ENCODE data around the gene SGSM2. TPM values are rescaled to one million over a fixed set of nuclear protein-coding genes. Genes with fewer than 3 reads are reported as not detected.
A peak's percentile ranks its signal among the peaks of the same experiment; 100 is the strongest.

The SGSM2 gene
- total RNA-seq, 1 experiment from 2014 or later: 26.5 TPM

- TF ChIP-seq, protein P1, sequence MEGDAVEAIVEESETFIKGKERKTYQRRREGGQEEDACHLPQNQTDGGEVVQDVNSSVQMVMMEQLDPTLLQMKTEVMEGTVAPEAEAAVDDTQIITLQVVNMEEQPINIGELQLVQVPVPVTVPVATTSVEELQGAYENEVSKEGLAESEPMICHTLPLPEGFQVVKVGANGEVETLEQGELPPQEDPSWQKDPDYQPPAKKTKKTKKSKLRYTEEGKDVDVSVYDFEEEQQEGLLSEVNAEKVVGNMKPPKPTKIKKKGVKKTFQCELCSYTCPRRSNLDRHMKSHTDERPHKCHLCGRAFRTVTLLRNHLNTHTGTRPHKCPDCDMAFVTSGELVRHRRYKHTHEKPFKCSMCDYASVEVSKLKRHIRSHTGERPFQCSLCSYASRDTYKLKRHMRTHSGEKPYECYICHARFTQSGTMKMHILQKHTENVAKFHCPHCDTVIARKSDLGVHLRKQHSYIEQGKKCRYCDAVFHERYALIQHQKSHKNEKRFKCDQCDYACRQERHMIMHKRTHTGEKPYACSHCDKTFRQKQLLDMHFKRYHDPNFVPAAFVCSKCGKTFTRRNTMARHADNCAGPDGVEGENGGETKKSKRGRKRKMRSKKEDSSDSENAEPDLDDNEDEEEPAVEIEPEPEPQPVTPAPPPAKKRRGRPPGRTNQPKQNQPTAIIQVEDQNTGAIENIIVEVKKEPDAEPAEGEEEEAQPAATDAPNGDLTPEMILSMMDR (IDR thresholded peaks at IDR 0.05; ENCODE audit: unreplicated experiment): no peak
- H3K9me3 Mint-ChIP-seq (ENCODE audit: unreplicated experiment): no peaks in the 10 kb centered on the region
- no TSS peak for BruUV-seq (replicated peaks)
- no peaks in the 10 kb centered on the region for H3K27me3 Mint-ChIP-seq (ENCODE audit: insufficient read depth, unreplicated experiment)
- peaks cover 18% of the 10 kb centered on the region for H3K36me3 Mint-ChIP-seq (ENCODE audit: insufficient read depth, unreplicated experiment)
- H3K4me3 Mint-ChIP-seq (ENCODE audit: unreplicated experiment): peak overlapping the region; percentile 96
- POLR2A ChIA-PET: interaction anchor here (0.6 to 5.9 kb wide), 11 partner anchors 10 to 69 kb away, joined by 3 to 111 read pairs (median 4); partner anchors contain the start of genes SMG6 and SRR
- H3K27ac Mint-ChIP-seq (ENCODE audit: low read depth, unreplicated experiment): no peak overlapping the region
- intact Hi-C loops (cut with micrococcal nuclease): no loop called here
- no peak for DNase-seq (ENCODE audit: unreplicated experiment)
- peaks cover 8% of the 10 kb centered on the region for H3K4me1 Mint-ChIP-seq (ENCODE audit: insufficient read depth, unreplicated experiment)
- CTCF ChIA-PET: interaction anchor here (1.0 to 2.0 kb wide), 6 partner anchors 7 to 78 kb away, joined by 3 to 7 read pairs (median 3); no protein-coding TSS in a partner anchor
These were observed 985 bp downstream of the SGSM2 start for GRCh38 chr17:2338315-2338657.

DNA sequence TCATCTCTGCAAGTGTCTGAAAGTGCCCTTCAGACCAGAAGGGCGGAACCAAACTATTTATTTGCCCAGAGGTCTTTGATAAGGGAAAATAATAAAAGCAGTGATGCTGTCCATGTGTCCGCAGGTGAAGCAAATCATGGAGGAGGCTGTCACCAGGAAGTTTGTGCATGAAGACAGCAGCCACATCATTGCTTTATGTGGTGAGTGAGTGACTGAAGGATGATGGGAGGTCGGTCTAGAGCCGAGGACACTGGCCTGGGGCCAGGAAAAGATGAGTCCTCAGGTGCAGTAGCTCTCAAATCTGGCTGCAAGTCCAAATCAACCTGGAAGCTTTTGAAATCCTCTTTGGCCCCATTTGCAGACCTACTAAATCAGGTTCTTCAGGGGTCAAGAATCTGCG, 6.1 kb downstream of the SGSM2 start:
- no peak overlapping the region for H3K4me3 Mint-ChIP-seq (ENCODE audit: unreplicated experiment)
- H3K9me3 Mint-ChIP-seq (ENCODE audit: unreplicated experiment): no peaks in the 10 kb centered on the region
- ChIA-PET POLR2A (no interaction called here), CTCF (interaction anchor here (0.6 kb wide), 1 partner anchor 9 kb away, joined by 3 read pairs; no protein-coding TSS in a partner anchor)
- H3K36me3 Mint-ChIP-seq (ENCODE audit: insufficient read depth, unreplicated experiment): peaks cover 18% of the 10 kb centered on the region
- H3K27ac Mint-ChIP-seq (ENCODE audit: low read depth, unreplicated experiment): no peak overlapping the region
- H3K27me3 Mint-ChIP-seq (ENCODE audit: insufficient read depth, unreplicated experiment): no peaks in the 10 kb centered on the region
- TF ChIP-seq, protein P1 (IDR thresholded peaks at IDR 0.05; ENCODE audit: unreplicated experiment): no peak
- peak; percentile 20 for DNase-seq (ENCODE audit: unreplicated experiment)
- intact Hi-C loops (cut with micrococcal nuclease): no loop called here
- no TSS peak for BruUV-seq (replicated peaks)
- no peaks in the 10 kb centered on the region for H3K4me1 Mint-ChIP-seq (ENCODE audit: insufficient read depth, unreplicated experiment)

DNA sequence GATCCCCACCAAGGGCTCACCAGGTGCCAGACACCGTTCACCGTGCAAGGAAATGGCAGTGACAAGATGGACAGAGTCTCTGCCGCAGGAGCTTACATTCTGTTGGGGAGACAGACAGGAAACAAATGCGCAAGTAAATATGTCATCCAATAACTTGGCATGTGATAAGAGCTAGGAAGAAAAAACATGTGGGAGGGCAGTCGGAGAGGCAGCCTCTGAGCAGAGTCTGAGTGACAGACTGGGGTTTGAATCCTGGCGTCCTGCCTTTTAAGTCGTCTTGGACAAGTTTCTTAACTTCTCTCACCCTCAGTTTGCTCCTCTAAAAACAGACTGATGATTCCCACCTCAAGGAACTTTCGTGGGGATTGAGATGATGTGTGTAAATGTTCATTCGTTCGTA, 7.2 kb downstream of the SGSM2 start:
- Mint-ChIP-seq H3K9me3 (ENCODE audit: unreplicated experiment) (no peaks in the 10 kb centered on the region), H3K27ac (ENCODE audit: low read depth, unreplicated experiment) (no peak overlapping the region), H3K4me1 (ENCODE audit: insufficient read depth, unreplicated experiment) (no peaks in the 10 kb centered on the region), H3K27me3 (ENCODE audit: insufficient read depth, unreplicated experiment) (no peaks in the 10 kb centered on the region), H3K36me3 (ENCODE audit: insufficient read depth, unreplicated experiment) (peaks cover 18% of the 10 kb centered on the region), H3K4me3 (ENCODE audit: unreplicated experiment) (no peak overlapping the region)
- BruUV-seq (replicated peaks): no TSS peak
- intact Hi-C loops (cut with micrococcal nuclease): no loop called here
- ChIA-PET POLR2A (no interaction called here), CTCF (interaction anchor here (1.3 kb wide), 1 partner anchor 8 kb away, joined by 3 read pairs; no protein-coding TSS in a partner anchor)
- TF ChIP-seq, protein P1 (IDR thresholded peaks at IDR 0.05; ENCODE audit: unreplicated experiment): no peak
- no peak for DNase-seq (ENCODE audit: unreplicated experiment)

DNA sequence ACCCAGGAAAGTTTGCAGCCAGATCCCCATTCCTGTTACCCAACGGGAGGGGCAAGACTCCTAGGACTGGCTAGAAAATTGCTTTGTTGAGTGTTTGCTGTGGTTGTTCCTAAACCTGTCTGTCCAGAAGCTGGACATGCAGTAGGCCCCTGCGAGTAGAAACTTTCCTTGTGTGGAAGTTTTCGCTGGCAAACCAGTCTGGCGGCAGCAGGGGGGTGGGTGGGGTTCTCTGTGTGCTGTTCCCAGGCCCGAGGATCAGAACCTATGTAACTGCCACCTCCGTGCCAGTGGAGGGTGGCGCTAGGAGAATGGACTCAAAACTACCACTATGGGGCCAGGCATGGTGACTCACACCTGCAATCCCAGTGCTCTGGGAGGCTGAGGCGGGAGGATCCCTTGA, 9.2 kb downstream of the SGSM2 start:
- H3K36me3 Mint-ChIP-seq (ENCODE audit: insufficient read depth, unreplicated experiment): peaks cover 8% of the 10 kb centered on the region
- no peaks in the 10 kb centered on the region for H3K4me1 Mint-ChIP-seq (ENCODE audit: insufficient read depth, unreplicated experiment)
- BruUV-seq (replicated peaks): no TSS peak
- intact Hi-C loops (cut with micrococcal nuclease): no loop called here
- no peaks in the 10 kb centered on the region for H3K9me3 Mint-ChIP-seq (ENCODE audit: unreplicated experiment)
- H3K27ac Mint-ChIP-seq (ENCODE audit: low read depth, unreplicated experiment): no peak overlapping the region
- ChIA-PET POLR2A (interaction anchor here (1.9 kb wide), 1 partner anchor 10 kb away, joined by 13 read pairs; the partner anchor contains the start of genes SGSM2 and TSR1), CTCF (no interaction called here)
- no peaks in the 10 kb centered on the region for H3K27me3 Mint-ChIP-seq (ENCODE audit: insufficient read depth, unreplicated experiment)
- TF ChIP-seq, protein P1 (IDR thresholded peaks at IDR 0.05; ENCODE audit: unreplicated experiment): no peak
- DNase-seq (ENCODE audit: unreplicated experiment): no peak
- no peak overlapping the region for H3K4me3 Mint-ChIP-seq (ENCODE audit: unreplicated experiment)

All from MCF 10A (cell line).